Measurements from ENCODE around the gene CCDC186.
A peak's percentile ranks its signal among the peaks of the same experiment; 100 is the strongest.

Gene CCDC186

DNA sequence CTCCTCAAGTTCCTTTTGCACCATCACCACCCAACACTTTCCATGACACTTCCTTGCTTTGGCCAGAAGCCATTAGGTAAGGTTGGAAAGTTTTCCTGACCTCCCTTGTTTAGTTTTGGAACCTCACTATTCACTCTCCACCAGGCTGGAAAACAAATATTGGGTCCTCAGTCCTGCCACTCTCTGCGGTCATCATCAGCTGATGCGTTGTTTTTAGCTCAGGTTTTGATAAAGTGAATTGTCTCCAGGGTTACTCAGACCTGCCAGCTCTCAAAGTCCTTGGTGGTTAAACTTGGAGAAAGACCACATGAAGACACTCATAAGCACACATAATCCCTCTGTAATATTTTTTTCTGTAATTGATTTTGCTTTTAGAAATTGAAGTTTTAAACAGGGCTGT, 55.5 kb downstream of the CCDC186 start:
- TF ChIP-seq ZFX (IDR thresholded peaks at IDR 0.05; ENCODE audit: borderline replicate concordance), result no peak
- TF ChIP-seq, protein P1, sequence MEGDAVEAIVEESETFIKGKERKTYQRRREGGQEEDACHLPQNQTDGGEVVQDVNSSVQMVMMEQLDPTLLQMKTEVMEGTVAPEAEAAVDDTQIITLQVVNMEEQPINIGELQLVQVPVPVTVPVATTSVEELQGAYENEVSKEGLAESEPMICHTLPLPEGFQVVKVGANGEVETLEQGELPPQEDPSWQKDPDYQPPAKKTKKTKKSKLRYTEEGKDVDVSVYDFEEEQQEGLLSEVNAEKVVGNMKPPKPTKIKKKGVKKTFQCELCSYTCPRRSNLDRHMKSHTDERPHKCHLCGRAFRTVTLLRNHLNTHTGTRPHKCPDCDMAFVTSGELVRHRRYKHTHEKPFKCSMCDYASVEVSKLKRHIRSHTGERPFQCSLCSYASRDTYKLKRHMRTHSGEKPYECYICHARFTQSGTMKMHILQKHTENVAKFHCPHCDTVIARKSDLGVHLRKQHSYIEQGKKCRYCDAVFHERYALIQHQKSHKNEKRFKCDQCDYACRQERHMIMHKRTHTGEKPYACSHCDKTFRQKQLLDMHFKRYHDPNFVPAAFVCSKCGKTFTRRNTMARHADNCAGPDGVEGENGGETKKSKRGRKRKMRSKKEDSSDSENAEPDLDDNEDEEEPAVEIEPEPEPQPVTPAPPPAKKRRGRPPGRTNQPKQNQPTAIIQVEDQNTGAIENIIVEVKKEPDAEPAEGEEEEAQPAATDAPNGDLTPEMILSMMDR (IDR thresholded peaks at IDR 0.05), result no peak
- no peak overlapping the region for H3K27ac ChIP-seq

DNA sequence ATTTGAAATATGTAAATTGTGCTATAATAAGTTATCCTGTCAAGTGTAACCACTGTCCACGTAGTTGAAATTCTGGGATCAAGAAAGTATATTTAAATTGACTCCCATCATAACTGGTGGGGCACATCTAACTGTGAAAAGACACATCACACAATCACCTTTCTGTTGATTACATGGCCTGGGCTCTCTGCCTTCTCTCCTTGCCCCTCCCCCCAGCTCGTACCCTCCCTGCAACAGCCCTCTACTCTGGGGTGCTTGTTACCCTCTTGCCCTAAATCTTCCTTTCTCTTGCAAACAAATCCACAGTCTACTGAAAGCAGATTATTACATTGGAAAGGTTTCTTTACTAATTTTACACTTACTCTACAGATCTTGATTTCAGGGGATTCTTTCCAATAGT, 56.3 kb downstream of the CCDC186 start:
- no peak for TF ChIP-seq ZFX (IDR thresholded peaks at IDR 0.05; ENCODE audit: borderline replicate concordance)
- TF ChIP-seq, protein P1 (IDR thresholded peaks at IDR 0.05), result no peak
- H3K27ac ChIP-seq, result no peak overlapping the region

DNA sequence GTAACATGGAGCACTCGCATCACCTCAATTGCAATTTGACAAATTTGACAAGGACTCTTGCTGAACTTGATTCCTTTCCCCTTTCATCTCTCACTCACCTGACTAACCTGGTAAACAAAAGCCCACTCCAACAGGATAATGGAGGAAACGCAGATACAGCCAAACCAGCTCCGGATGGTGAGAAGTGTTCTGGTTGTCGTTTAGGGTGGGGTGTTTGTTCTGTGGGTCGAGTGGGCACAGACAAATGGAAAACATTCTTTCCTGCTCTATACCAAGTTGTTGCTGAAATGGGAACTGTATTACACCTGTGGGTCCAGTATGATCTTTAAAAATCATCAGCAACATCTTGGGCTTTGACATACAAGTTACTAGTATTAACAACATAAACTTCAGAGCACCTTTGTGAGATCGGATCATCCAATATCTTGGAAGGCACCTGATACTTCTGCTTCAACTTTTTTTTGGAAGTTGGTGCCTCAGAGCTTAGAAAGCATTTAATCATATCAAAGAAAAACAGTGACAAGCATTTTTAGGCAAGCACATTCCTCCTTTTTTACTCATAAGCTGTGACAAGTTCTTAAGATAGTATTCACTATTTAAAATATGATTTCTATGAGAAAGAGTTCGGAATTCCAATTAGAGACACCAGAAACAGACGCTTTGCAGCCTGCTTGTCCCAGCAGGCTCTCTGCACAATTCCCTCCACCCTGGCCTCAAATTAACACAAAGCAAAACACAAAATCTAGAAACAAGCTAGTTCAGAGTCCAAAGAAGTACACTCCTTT, 58.1 kb downstream of the CCDC186 start:
- TF ChIP-seq, protein P1 (IDR thresholded peaks at IDR 0.05), result no peak
- TF ChIP-seq ZFX (IDR thresholded peaks at IDR 0.05; ENCODE audit: borderline replicate concordance), result no peak
- H3K27ac ChIP-seq, result no peak overlapping the region

DNA sequence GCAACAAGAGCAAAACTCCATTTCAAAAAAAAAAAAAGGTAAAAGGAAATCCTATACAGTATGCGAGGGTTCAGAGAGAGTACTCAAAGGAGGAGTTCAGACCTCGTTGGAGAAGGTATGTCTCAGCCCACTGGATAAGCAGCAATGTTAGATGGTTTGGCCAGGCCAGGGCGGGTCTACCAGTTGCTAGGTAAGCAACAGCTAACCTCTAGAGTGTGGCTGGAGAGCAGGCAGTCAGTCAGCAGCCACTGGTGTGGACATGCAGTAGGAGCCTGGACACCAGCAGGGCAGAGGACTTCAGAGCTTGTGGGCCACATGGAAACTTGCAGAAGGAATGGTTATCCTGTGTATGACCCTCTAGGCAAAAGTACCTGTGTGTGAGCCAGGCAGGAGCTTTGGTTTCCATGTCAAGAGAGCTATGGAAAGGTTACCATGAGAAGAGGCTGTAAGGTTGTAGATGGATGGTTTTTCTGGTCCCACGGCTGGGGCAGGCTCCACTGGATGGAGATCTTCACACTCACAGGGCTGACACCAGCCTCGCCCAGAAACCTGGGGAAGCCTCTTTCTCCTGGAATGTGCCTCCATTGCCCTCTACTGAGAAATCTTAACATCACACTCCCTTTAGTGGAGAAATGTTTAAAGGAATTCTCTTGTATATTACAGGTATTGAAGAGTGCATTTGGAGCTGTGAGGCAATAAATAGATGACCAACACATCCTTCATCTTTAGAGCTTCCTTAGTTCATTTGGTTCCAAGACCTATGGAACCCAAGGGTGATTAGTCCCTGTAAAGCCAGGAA, 63.6 kb downstream of the CCDC186 start:
- no peak overlapping the region for H3K27ac ChIP-seq
- TF ChIP-seq, protein P1 (IDR thresholded peaks at IDR 0.05), result peak; percentile 46
- no peak for TF ChIP-seq ZFX (IDR thresholded peaks at IDR 0.05; ENCODE audit: borderline replicate concordance)

DNA sequence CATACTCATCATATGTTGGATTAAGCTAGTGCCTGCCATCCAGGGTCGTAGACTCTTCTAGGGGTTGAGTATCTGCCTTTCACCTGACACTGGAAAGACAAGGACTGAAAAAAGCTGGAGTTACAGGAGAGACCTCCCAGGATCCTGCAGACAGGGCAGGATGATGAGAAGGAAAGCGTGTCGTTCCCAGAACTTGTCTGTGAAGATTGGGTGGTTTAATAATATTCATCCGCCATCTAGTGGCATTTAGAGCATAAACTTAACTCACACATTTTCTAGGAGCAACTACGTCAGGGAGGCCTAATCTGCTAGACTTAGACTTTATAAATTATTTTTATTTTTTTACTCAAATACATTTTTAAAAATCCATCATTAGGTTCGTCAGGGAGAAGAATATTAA, 70.7 kb downstream of the CCDC186 start:
- no peak overlapping the region for H3K27ac ChIP-seq
- no peak for TF ChIP-seq ZFX (IDR thresholded peaks at IDR 0.05; ENCODE audit: borderline replicate concordance)
- TF ChIP-seq, protein P1 (IDR thresholded peaks at IDR 0.05), result peak; percentile 71

DNA sequence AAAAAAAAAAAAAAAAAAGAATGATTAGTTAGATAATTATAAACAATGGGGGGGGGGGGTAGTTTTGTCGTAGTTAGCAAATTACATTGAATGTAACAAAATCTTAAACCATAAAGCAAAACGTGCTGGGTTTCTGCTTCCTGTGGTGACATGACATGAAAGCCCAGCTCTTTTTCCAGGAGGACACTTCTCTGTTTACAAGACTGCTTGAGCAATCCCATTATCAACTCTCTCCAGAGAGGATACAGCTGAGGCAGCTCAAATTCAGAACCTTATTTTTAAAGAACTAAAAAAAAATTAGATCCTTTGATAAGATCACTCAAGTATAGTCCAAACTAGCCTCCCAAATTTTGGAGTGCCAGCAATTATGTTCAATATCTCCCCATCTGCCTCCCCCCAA, 71.7 kb downstream of the CCDC186 start:
- no peak overlapping the region for H3K27ac ChIP-seq
- TF ChIP-seq, protein P1 (IDR thresholded peaks at IDR 0.05), result no peak
- TF ChIP-seq ZFX (IDR thresholded peaks at IDR 0.05; ENCODE audit: borderline replicate concordance), result no peak
